ENCODE results near the gene ALPI. TPM values are rescaled to one million over a fixed set of nuclear protein-coding genes. Genes with fewer than 3 reads are reported as not detected.
"Not testable (repeated sequence)": the region's sequence is repeated elsewhere in the genome, so short reads cannot be mapped to it uniquely, and the experiment has no call there.

Gene ALPI
- polyA plus RNA-seq, 4 donors: 37.7 to 261 (median 131) TPM

GRCh38 chr2:232442431-232442830, 13.5 kb upstream of the ALPI start:
- FAIRE-seq; H3K4me3 ChIP-seq (ENCODE audit: low read depth in 1 of 3, low read length in 3 of 3); H3K9me3 ChIP-seq (ENCODE audit: control insufficient read depth in 2 of 2, insufficient read depth in 1 of 2, low read depth in 1 of 2, low read length in 1 of 2); DNase-seq; H3K27ac ChIP-seq (ENCODE audit: low read depth in 1 of 3, low read length in 2 of 3); H3K36me3 ChIP-seq (ENCODE audit: control insufficient read depth in 3 of 3, insufficient read depth in 2 of 3, low read depth in 1 of 3, low read length in 3 of 3); H3K27me3 ChIP-seq (ENCODE audit: control insufficient read depth in 3 of 3, insufficient read depth in 3 of 3, low read length in 3 of 3): not testable (repeated sequence)
- H3K4me1 ChIP-seq (ENCODE audit: control insufficient read depth in 3 of 3, insufficient read depth in 2 of 3, low read depth in 1 of 3, low read length in 2 of 3): peaks cover 2 to 12% (median 4%) of the 10 kb centered on the region in 3 donors
- WGBS, 3 donors: 59 to 81% (median 80%) methylated on average over 10 to 13 of the region's 13 CpGs

- H3K4me1 ChIP-seq (ENCODE audit: control insufficient read depth in 3 of 3, insufficient read depth in 2 of 3, low read depth in 1 of 3, low read length in 2 of 3): peaks cover 2 to 18% (median 4%) of the 10 kb centered on the region in 3 donors
- 75 to 97% (median 81%) methylated on average over 5 to 13 of the region's 13 CpGs for WGBS, 3 donors
- H3K9me3 ChIP-seq (ENCODE audit: control insufficient read depth in 2 of 2, insufficient read depth in 1 of 2, low read depth in 1 of 2, low read length in 1 of 2); H3K36me3 ChIP-seq (ENCODE audit: control insufficient read depth in 3 of 3, insufficient read depth in 2 of 3, low read depth in 1 of 3, low read length in 3 of 3); DNase-seq; H3K27me3 ChIP-seq (ENCODE audit: control insufficient read depth in 3 of 3, insufficient read depth in 3 of 3, low read length in 3 of 3); FAIRE-seq; H3K27ac ChIP-seq (ENCODE audit: low read depth in 1 of 3, low read length in 2 of 3); H3K4me3 ChIP-seq (ENCODE audit: low read depth in 1 of 3, low read length in 3 of 3): not testable (repeated sequence)
Measured at GRCh38 chr2:232443047-232443446, 12.9 kb upstream of the ALPI start.

- peaks cover 2 to 21% (median 4%) of the 10 kb centered on the region in 3 donors for H3K4me1 ChIP-seq (ENCODE audit: control insufficient read depth in 3 of 3, insufficient read depth in 2 of 3, low read depth in 1 of 3, low read length in 2 of 3)
- FAIRE-seq; H3K4me3 ChIP-seq (ENCODE audit: low read depth in 1 of 3, low read length in 3 of 3); H3K9me3 ChIP-seq (ENCODE audit: control insufficient read depth in 2 of 2, insufficient read depth in 1 of 2, low read depth in 1 of 2, low read length in 1 of 2); H3K36me3 ChIP-seq (ENCODE audit: control insufficient read depth in 3 of 3, insufficient read depth in 2 of 3, low read depth in 1 of 3, low read length in 3 of 3); H3K27me3 ChIP-seq (ENCODE audit: control insufficient read depth in 3 of 3, insufficient read depth in 3 of 3, low read length in 3 of 3); H3K27ac ChIP-seq (ENCODE audit: low read depth in 1 of 3, low read length in 2 of 3): not testable (repeated sequence)
- DNase-seq: peak in 1 of 2 donors; percentile 52
- 30 to 63% (median 44%) methylated on average over 13 to 16 of the region's 21 CpGs for WGBS, 3 donors
Measured at GRCh38 chr2:232443669-232444408, 12.1 kb upstream of the ALPI start.

- Histone ChIP-seq H3K27ac (ENCODE audit: low read depth in 1 of 3, low read length in 2 of 3) (no peak overlapping the region), H3K9me3 (ENCODE audit: control insufficient read depth in 2 of 2, insufficient read depth in 1 of 2, low read depth in 1 of 2, low read length in 1 of 2) (no peaks in the 10 kb centered on the region), H3K27me3 (ENCODE audit: control insufficient read depth in 3 of 3, insufficient read depth in 3 of 3, low read length in 3 of 3) (no peaks in the 10 kb centered on the region), H3K4me3 (ENCODE audit: low read depth in 1 of 3, low read length in 3 of 3) (no peak overlapping the region), H3K4me1 (ENCODE audit: control insufficient read depth in 3 of 3, insufficient read depth in 2 of 3, low read depth in 1 of 3, low read length in 2 of 3) (peaks cover 2 to 21% (median 4%) of the 10 kb centered on the region in 3 donors), H3K36me3 (ENCODE audit: control insufficient read depth in 3 of 3, insufficient read depth in 2 of 3, low read depth in 1 of 3, low read length in 3 of 3) (no peaks in the 10 kb centered on the region)
- FAIRE-seq (no peak), DNase-seq (peak; percentile 32 to 75)
- 73 to 81% (median 74%) methylated on average over 21 of the region's 21 CpGs for WGBS, 3 donors
Measured at GRCh38 chr2:232444409-232445148, 11.4 kb upstream of the ALPI start.

GRCh38 chr2:232445149-232445885, 10.6 kb upstream of the ALPI start:
- H3K4me1 ChIP-seq (ENCODE audit: control insufficient read depth in 3 of 3, insufficient read depth in 2 of 3, low read depth in 1 of 3, low read length in 2 of 3): peaks cover 2 to 21% (median 4%) of the 10 kb centered on the region in 3 donors
- not testable (repeated sequence) for H3K27ac ChIP-seq (ENCODE audit: low read depth in 1 of 3, low read length in 2 of 3); H3K27me3 ChIP-seq (ENCODE audit: control insufficient read depth in 3 of 3, insufficient read depth in 3 of 3, low read length in 3 of 3); DNase-seq; FAIRE-seq; H3K4me3 ChIP-seq (ENCODE audit: low read depth in 1 of 3, low read length in 3 of 3); H3K9me3 ChIP-seq (ENCODE audit: control insufficient read depth in 2 of 2, insufficient read depth in 1 of 2, low read depth in 1 of 2, low read length in 1 of 2); H3K36me3 ChIP-seq (ENCODE audit: control insufficient read depth in 3 of 3, insufficient read depth in 2 of 3, low read depth in 1 of 3, low read length in 3 of 3)
- 74 to 85% (median 82%) methylated on average over 23 to 27 of the region's 29 CpGs for WGBS, 3 donors

GRCh38 chr2:232446266-232446777, 9.6 kb upstream of the ALPI start:
- not testable (repeated sequence) for H3K27me3 ChIP-seq (ENCODE audit: control insufficient read depth in 3 of 3, insufficient read depth in 3 of 3, low read length in 3 of 3); H3K36me3 ChIP-seq (ENCODE audit: control insufficient read depth in 3 of 3, insufficient read depth in 2 of 3, low read depth in 1 of 3, low read length in 3 of 3); FAIRE-seq; H3K9me3 ChIP-seq (ENCODE audit: control insufficient read depth in 2 of 2, insufficient read depth in 1 of 2, low read depth in 1 of 2, low read length in 1 of 2); H3K4me3 ChIP-seq (ENCODE audit: low read depth in 1 of 3, low read length in 3 of 3)
- Histone ChIP-seq H3K27ac (ENCODE audit: low read depth in 1 of 3, low read length in 2 of 3) (peak overlapping the region in 2 of 3 donors; percentile 92 to 93), H3K4me1 (ENCODE audit: control insufficient read depth in 3 of 3, insufficient read depth in 2 of 3, low read depth in 1 of 3, low read length in 2 of 3) (peaks cover 2 to 21% (median 4%) of the 10 kb centered on the region in 3 donors)
- WGBS, 3 donors: 24 to 35% (median 32%) methylated on average over 5 to 9 of the region's 9 CpGs
- peak in 1 of 2 donors; percentile 23 for DNase-seq

- H3K4me1 ChIP-seq (ENCODE audit: control insufficient read depth in 3 of 3, insufficient read depth in 2 of 3, low read depth in 1 of 3, low read length in 2 of 3): peaks cover 2 to 21% (median 4%) of the 10 kb centered on the region in 3 donors
- 59 to 72% (median 67%) methylated on average over 9 of the region's 9 CpGs for WGBS, 3 donors
- no peak overlapping the region for H3K4me3 ChIP-seq (ENCODE audit: low read depth in 1 of 3, low read length in 3 of 3)
- no peak for FAIRE-seq
- H3K27ac ChIP-seq (ENCODE audit: low read depth in 1 of 3, low read length in 2 of 3): peak overlapping the region; percentile 91 to 93 (median 92)
- no peaks in the 10 kb centered on the region for H3K27me3 ChIP-seq (ENCODE audit: control insufficient read depth in 3 of 3, insufficient read depth in 3 of 3, low read length in 3 of 3)
- no peaks in the 10 kb centered on the region for H3K9me3 ChIP-seq (ENCODE audit: control insufficient read depth in 2 of 2, insufficient read depth in 1 of 2, low read depth in 1 of 2, low read length in 1 of 2)
- no peaks in the 10 kb centered on the region for H3K36me3 ChIP-seq (ENCODE audit: control insufficient read depth in 3 of 3, insufficient read depth in 2 of 3, low read depth in 1 of 3, low read length in 3 of 3)
- no peak for DNase-seq
Measured at GRCh38 chr2:232447091-232447620, 8.8 kb upstream of the ALPI start.

Measured in small intestine (tissue), 7 donors.